HG02870 (cell line): Measurements from ENCODE around the gene CNTNAP3B.
"Not testable (repeated sequence)": the region's sequence is repeated elsewhere in the genome, so short reads cannot be mapped to it uniquely, and the experiment has no call there.

Source experiments
- ATAC-seq: cut with Tn5 transposase; IDR thresholded peaks from one replicate; pipeline ENCODE4 v1.9.1; 2021; ENCODE audit warnings: mild to moderate bottlenecking, moderate library complexity; ENCODE audit not compliant: unreplicated experiment

CNTNAP3B gene

DNA sequence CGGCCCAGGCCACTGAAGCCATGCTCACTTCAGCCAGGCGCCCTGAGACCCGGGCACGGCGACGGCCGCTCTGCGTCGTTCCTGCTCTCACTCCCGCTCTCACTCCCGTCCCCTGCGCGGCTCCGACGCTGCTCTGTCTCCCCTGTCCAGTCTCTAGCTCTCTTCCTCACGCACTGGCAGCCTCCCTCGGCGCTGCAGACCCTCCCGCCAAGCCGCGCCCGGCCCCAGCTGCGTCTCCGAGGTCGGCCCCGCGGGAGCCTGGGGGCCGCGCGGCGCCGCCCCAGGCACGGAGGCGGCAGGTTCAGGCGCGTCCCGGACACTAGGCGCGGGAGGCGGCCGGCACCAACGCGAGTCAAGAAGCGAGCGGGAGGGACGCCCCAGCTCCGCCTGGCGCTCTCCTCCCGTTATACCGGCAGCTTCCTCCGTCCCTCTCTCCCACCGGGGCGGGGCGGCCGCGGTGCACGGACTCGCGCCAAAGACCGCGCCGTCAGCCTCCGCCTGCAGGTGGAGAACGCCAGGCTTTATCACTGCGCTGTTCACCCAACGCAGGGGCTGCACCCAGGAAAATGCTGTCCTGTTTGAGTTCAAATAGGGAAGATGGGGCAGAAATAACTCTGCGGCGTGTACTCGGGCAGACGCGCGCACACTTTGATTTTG is at the start of gene CNTNAP3B:
Gene CNTNAP3B (minus strand): TSS at position 354 of the 657 bp plus-strand sequence. CDS start 332 bp downstream, at position 22.
- not testable (repeated sequence) for ATAC-seq

DNA sequence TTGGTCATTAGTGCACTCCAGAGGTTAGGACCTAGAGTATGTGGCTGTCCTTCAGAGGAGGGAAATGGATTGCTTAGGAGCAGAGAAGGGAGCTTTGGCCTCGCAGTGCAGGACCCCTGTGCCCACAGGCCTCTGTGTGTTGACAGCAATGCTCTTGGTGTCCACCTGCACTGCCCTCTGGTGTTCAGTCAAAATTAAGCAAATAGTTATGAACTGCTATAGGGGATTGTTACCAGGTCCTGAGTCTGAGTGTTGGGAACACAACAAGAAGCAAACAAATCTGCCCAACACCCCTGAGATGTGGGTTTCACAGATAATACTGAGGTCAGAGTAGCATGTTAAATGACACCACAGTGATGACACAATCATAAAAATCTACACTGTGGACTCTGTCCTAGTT is 31.1 kb upstream of the CNTNAP3B start:
- ATAC-seq: not testable (repeated sequence)

DNA sequence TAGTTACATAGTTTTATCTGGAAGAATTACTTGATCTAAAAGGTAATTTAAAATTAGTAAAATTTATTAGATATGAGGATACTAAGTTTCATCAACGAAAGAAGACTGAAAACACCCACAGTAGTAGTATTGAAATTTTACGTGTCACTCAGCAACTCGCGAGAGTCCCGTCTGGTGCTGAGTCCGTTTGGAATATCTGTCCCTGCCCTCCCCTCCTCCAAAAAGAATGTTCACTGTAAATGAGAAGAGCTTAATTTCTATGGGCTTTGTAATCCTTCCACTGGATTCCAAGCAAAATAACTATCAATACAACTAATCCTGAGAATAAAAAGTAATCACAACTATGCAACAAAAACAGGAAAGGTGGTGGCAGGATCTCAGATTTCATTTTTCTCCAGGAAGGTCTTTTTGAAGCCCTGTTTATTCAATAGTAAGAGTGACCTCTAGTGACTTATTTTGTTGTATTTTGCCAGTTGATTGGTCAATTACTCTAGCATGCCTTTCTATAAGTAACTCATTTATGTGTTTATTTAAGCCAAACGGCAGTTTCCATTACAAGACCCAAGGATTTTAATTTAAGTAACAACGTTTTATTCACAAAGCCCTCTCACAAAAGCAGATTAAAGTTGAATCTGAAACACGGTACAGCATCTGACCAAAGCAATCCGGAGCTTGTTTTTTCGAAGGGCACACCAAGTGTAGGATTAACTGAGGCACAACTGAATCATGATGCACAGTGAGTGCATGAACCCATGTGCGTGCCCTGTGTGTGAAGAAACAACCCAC is 2.0 kb downstream of the CNTNAP3B start:
- not testable (repeated sequence) for ATAC-seq

DNA sequence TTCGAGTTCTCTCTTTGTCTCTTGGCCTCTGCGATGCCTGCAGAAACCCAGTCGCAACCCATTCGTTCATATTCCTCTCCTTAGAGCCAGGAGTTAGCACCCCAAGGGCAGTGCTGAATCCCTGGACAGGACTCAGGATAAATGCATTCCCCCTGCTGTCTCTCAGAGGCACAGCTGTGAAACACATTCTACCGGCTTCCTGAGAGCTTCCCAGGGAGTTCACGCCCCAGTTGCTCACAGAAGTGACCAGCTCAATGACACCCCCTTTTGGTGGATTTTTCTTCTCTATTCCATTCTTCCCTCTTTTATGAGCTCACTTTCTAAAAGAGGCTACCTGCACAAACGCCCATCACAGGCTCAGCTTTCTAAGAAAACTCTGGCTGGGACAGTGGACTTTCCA is 8.2 kb downstream of the CNTNAP3B start:
- not testable (repeated sequence) for ATAC-seq

DNA sequence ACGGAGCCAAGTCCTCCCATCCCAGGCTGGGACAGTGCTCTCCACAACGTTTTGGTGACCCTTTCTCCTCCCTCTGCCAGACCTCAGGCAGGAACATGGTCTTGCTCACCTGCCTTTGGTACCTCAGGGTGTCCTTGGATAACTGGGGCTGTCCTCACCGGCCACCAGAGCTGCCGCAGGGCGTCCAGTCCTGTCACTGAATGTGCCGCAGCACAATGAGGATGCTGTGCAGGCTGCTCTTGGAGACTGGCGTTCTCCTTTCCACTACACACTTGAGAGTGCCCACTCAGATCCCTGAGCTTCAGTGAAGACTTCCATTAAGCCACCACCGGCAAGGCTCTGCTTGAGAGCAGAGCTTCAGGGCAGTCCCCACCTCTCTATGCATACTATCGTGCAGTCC is 33.3 kb downstream of the CNTNAP3B start:
- ATAC-seq: not testable (repeated sequence)

DNA sequence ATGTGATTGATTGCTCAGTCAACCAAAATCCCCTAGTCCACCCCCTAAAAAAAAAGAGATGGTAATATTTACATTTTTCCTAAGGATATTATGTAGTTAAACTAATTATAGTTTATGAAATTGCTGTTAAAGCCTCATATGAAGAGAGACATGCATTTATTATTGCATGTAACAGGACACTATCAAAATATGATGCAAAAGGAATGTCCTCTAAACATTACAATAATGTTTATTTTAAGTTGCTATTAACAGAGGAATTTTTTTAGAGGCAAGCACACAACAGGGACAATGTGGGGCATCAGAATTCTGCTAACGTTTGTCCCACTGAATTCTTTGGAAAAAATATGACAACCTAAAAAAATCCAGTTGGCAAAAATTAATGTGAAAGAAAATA is 44.7 kb downstream of the CNTNAP3B start:
- not testable (repeated sequence) for ATAC-seq

DNA sequence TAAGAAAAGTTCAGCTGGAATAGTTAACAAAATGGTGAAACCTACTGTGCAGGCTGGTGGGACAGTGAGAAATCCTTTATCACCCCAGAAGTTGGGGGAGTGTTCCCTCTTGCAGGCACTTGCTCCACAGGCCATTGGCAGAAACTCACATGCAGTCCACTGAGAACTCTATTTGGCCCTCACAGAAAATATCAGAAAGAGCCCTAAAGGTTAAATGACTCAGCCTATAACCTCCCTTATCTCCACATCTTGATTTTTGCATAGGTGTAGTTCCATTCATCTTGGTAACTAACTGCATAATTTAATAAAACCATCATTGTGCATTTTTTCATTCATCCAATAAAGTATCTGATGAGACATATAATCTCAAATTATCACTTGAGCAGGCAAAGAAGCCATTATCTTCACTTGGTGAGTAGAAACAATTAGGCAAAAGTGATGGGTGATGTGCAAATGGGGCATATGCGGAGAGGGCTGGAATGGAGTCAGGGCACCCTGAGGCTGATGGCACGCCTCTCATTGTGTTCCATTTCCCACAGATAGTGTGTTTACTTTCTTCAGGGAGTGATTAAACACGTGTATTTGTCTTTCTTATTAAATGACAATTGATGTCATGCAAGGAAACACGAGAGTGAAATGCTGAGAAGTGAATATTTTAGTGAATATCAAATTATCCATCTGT is 45.2 kb downstream of the CNTNAP3B start:
- ATAC-seq: not testable (repeated sequence)

DNA sequence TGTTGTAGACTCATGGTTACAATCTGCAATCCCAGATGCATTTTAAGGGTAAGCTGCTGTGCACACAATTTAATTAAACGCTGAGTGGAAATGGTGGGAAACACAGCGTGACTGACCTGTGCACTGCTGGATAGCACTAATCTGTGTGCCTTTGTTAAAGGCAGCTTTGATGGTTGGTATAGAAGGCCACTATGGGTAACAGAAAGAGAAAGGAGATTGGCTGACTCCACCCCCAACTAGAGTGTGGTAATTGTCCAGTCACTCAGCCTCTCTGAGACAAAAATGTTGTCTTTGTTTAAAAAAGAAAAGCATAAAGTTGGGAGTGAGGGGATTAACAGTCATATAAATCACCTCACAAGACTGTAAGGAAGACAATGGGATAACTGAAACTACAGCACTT is 48.9 kb downstream of the CNTNAP3B start:
- ATAC-seq: not testable (repeated sequence)

DNA sequence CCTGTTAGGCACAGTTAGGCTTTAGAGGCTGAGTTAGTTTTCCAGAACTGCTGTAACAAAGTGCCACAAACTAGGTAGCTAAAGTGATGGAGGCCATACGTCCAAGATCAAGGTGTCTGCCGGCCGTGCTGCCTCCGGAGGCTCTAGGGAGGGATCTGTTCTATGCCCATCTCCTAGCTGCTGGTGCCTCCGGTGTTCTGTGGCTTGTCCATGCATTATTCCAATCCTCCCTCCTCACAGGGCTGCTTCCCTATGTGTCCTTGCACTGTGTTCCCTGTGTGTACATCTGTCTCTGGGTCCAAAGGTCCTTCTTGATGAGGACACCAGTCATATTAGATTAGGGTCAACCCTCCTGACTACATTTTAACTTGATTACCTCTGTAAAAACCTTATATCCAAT is 54.4 kb downstream of the CNTNAP3B start:
- ATAC-seq: not testable (repeated sequence)

DNA sequence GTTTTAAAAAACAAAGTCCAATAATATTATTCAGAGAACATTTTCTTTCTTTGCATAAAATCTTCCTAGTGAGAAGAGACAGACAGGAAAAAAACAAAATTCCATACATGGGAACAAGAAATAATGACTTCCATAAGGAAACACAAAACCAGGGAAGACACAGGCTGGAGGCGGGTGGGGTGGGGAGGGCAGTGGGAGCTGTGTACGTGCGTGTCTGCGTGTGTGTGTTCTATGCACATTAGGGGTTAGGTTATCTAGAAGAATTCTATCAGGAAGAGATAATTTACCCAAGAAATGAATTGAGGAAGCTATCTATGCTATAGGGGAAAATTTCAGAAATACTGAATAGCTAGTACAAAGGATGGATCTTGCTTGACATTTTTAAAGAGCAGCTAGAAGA is 58.2 kb downstream of the CNTNAP3B start:
- ATAC-seq: not testable (repeated sequence)

DNA sequence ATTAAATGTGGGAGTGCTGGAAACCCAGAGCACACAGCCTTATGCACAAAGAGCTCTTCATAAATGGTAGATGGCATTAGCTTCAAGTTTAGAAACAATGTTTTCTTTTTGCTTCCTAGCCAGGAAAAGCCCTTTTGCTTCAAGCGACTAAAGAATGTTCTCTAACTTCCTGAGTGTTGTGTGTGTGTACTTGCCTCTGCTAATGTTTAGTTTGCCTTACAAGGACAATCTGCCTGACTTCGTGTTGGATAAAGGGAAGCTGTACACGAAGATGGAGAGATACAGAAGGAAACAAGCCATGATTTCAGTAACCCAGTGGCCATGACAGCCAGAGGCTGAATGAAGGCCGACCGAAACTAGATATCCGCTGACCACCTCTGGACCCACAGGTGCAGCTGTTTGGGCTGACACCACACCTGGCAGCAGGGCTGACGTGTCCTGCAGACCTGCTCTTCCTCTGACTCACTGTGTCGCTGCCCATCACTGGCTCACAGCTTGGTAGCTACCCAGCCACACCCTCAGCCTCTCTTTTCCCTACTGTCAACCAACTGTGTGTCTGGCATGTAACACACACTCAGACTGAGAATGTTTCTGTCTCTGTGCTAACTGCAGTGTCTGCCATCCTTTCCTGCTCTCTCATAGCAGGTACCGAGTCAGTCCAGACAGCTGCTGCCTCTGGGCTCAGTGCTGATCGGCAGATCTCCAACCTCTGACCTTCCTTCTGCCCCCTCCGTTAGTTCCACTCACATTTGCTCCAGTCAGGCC is 59.0 kb downstream of the CNTNAP3B start:
- ATAC-seq: not testable (repeated sequence)

DNA sequence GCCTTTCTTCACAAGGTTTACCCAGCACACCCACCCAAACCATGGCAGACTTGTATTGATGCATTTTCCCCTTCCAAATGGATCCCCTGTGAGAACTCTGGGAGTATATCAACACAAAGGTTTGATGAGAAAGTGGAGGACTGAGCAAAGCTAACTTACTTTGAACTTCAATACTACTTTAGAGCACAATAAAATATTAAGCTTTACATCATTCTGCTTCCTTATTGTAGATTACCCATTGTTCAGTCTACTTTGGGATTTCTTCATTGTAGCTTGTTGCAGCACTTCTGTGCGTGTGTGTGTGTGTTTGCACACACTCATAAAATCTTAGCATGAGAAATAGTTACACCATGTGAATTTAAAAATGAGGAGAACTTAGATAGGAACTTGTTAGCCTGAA is 75.4 kb downstream of the CNTNAP3B start:
- not testable (repeated sequence) for ATAC-seq

DNA sequence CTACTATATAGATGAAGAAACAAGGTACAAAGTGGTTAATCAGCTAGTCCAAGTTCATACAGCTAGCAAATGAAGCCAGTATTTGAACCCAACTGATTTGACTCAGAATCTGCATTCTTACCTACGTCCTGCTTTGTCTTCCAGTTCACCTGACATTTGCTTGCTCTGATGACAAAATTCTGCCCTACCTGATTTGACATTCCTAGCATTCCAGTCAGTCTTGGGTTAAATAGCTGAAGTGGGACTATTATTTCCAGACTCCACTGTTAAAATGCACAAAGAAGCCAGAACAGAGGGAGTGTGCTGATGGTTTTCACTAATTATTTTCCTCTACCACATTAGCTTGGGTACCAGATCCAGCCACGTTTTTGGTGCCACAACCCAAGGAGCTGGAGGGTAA is 78.5 kb downstream of the CNTNAP3B start:
- ATAC-seq: not testable (repeated sequence)

DNA sequence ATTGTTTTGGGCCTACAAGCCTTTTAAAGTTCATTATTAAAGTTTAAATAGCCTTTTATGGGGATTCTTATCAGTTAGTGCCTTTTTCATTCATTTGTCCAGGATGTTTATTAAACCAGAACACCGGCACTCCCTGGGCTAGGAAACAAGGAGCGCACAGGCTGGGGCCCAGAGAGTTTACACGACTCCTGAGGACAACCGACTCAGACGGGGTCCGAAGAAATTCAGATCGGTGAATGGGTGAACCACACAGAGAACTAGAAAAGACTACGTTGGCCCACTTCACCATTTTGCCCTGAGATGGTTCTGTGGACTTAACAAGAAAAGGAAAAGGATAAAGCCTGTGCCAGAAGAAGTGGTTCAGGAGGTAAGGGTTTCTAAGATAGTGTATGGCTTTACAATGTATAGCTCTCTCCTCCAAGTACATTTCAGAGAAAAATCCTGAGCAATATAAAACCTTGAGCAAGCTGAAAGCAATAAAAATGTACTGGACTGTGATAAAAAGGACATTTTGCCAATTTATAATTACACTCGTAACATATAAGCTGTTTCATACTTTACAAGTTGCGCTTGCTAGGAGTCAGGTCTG is 84.7 kb downstream of the CNTNAP3B start:
- ATAC-seq: not testable (repeated sequence)

DNA sequence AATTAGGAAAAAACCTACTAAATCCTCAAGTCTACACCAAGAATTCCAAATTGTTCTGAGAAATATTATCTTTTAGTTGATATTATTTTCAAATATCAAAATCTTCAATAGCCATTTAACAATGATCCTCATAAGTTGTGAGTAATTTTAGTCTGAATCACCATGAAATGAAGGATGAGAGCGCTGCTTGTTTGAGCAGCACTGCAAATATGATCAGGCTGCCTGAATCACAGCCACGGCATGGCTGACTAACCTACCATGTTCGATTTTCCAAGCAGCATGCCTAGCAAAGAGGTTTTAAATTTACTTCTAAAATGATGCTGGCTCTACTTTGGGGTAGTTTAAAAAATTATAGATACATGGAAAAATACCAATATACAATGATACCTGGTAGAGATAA is 95.7 kb downstream of the CNTNAP3B start:
- ATAC-seq: not testable (repeated sequence)

DNA sequence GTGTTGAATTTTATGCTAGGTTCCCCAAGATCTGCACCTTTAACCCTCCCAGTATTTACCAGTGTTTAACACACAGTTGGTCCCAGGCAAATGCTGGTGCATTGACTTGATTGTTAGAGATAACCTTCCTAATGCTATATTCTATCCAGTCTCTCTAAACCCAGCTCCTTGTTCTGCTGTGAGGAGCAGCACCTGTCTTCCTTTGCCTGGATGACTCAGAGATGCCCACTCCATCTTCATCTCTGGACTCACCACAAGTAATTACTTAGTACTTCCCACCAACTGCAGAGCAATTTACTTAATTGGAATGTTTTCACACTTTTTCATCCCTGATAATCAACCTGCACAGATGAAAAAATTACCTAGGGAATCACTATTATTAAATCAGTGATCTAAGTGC is 108.6 kb downstream of the CNTNAP3B start:
- not testable (repeated sequence) for ATAC-seq

DNA sequence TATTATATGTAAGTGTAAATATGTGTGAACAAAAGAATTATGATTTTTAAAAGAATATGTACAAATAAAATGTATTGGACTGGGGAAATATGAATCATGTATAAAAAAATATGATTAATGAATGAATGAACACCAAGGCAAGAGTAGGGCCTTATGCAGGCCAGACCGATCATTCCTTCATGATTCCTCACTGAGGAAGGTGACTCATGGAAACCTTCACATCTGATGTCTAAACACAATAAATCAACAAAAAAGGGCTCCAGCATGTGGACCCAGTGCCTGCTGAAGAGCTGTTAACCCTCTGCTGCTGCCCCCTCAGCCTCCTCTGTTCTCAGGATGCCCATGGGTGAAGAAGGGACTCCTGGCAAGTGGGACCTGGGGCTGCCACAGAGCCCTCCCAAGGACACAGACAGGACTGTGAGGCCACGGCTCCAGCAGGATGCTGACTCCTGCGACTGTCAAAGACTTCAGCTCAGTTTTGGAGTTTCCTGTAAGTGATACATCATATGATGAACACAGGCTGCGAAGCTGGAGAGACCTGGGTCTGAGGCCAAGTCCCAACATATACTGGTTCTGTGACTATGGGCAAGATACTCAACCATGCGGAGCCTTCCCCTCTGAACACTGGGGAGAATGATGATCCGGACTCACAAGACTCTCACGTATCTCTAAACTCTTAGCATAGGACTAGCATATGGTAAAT is 110.9 kb downstream of the CNTNAP3B start:
- ATAC-seq: not testable (repeated sequence)

DNA sequence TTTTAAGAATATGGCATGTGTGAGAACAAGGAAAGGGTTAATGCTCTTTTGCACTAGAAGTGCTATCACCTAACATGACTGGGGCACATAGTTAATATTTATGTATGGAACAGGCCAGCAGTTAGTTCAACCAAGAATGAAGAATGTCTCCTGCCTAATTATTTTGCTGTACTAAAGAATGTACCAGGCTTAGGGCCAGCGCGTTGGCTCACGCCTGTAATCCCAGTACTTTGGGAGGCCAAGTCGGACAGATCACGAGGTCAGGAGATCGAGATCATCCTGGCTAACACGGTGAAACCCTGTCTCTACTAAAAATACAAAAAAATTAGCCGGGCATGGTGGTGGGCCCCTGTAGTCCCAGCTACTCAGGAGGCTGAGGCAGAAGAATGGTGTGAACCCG is 114.9 kb downstream of the CNTNAP3B start:
- ATAC-seq: not testable (repeated sequence)

DNA sequence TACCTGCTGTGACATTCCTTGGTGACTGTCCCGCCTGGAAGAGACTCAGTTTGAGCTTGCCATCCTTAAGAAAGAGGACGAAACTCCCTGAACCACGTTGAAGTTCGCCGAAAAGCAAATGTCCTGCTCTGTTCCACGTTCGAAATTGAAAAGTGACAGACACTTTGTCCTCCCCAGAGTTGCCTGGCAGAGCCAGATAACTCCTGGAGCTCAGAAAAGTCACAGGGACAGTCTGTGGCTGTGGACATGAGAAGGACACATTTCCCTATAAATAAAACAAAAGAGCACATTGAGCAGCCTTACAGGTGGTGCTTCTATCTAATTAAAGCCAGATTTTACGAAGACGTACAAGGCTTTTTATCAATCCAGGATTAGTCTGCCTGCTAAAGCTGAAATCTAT is 137.6 kb downstream of the CNTNAP3B start:
- ATAC-seq: not testable (repeated sequence)

DNA sequence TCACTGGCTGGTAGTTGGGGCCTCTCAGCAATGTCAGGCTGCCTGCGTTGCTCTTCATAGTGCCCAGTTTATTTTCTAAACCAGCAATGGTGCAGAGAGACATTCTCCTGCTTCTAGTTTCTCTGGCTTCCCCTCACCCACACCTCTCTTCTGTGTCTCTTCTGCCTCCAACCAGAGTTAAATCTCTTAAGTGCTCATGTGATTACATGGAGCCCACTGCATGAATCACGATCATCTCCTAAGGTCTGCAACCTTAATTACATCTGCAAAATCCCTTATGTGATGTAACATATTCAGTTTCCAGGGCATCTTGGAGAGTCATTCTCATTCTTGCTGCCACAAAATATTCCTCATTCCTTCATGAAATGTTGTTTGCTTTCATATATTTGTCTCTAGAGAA is 149.0 kb downstream of the CNTNAP3B start:
- not testable (repeated sequence) for ATAC-seq
